BLaER1 treated with 17β-estradiol and CSF1 and Interleukin-3, amounts not matched to agents 10 nM and 100 nM (cell line): ENCODE results near the gene COX17.
A peak's percentile ranks its signal among the peaks of the same experiment; 100 is the strongest.

ENCODE experiments used
- H3K27ac ChIP-seq, 11 experiments: shearing (Covaris generic); formaldehyde crosslinking; 2 replicates each; pipeline ENCODE4 v1.8.1; 2022
- H3K27me3 ChIP-seq, 11 experiments: shearing (Covaris generic); formaldehyde crosslinking; 2 replicates each; pipeline ENCODE4 v1.8.1; 2022
- H3K36me3 ChIP-seq, 11 experiments: shearing (Covaris generic); formaldehyde crosslinking; 2 replicates each; pipeline ENCODE4 v1.8.1; 2022
- H3K4me1 ChIP-seq, 10 experiments: shearing (Covaris generic); formaldehyde crosslinking; 2 replicates each; pipeline ENCODE4 v1.8.1; 2022
- H3K4me2 ChIP-seq, 11 experiments: shearing (Covaris generic); formaldehyde crosslinking; 2 replicates each; pipeline ENCODE4 v1.8.1; 2022
- H3K4me3 ChIP-seq, 10 experiments: shearing (Covaris generic); formaldehyde crosslinking; 2 replicates each; pipeline ENCODE4 v1.8.1; 2022
- H3K9ac ChIP-seq, 11 experiments: shearing (Covaris generic); formaldehyde crosslinking; 2 replicates each; pipeline ENCODE4 v1.8.1; 2022
- H3K9me3 ChIP-seq, 11 experiments: shearing (Covaris generic); formaldehyde crosslinking; replicated peaks in 1 of 11; 2 replicates each; pipeline ENCODE4 v1.8.1; 2022
- H4K20me1 ChIP-seq, 11 experiments: shearing (Covaris generic); formaldehyde crosslinking; 2 replicates each; pipeline ENCODE4 v1.8.1; 2022
- Cebpa-rat ChIP-seq, 11 experiments: shearing (Covaris generic); IDR thresholded peaks; 2 replicates each; pipeline ENCODE4 v1.8.1; 2022

COX17 gene

DNA sequence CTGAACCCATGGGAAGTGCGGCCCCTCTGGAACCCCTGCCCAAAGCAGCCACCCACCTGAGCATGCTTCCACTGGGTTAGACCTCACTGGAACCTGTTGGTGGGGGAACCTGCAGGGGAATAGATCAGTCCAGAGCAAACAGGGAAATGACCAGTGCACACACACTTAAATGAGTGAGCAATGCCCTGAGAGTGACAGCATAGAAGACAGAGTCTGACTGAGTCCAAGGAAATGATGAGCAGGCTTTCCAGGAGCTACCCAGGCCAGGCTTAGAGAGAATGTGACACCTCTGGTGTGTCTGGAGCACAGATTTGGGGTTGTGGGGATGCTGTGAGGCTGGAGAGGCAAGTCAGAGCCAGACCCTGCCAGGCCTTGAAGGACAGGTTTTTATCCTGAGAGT, 51.0 kb downstream of the COX17 start:
- no peaks in the 10 kb centered on the region for H3K27me3 ChIP-seq
- H3K4me3 ChIP-seq = no peak overlapping the region
- H3K9me3 ChIP-seq = no peaks in the 10 kb centered on the region
- TF ChIP-seq Cebpa-rat (IDR thresholded peaks at IDR 0.05) = no peak
- peaks cover 0 to 84% (median 7%) of the 10 kb centered on the region in 10 experiments; a peak in 11 of 20 replicates for H3K4me1 ChIP-seq
- H3K4me2 ChIP-seq = peak overlapping the region in 3 of 11 experiments; percentile 75 to 86 (median 80); a peak in 6 of 22 replicates
- peak overlapping the region in 2 of 11 experiments; percentile 74 to 76; a peak in 2 of 22 replicates for H3K27ac ChIP-seq
- H3K36me3 ChIP-seq = no peaks in the 10 kb centered on the region
- H4K20me1 ChIP-seq = no peaks in the 10 kb centered on the region
- no peak overlapping the region for H3K9ac ChIP-seq

DNA sequence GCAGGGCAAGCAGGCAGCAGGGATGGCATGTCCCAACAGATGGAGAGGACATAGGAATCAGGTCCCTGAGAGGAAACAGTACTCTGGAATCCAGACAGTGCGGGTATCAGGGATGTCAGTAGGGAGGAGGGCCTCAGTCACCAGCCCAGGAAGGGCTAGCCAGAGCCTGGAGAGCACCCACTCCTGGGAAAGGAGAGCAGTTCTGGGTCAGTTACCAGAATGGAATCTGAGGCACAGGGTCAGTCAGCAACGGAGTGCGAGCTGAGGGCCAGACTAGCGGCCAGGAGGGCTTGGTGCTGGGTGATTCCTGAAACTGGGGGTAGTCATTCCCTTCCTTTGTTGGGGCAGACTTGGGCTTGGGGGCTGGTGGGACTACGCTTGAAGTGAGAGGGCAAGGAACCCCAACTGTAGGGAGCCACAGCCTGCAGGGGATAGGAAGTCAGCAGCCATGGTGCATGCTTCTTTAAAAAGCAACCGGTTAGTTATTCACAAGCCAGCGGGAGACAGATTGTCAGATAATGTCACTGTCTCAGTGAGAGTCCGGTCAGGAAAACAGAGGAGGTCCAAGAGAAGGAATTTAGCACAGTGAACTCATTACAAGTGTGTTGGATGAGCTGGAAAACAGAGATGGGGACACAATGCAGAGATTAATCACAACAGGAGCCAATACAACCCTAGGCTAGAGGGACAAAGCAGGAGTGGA, 51.6 kb downstream of the COX17 start:
- no peak overlapping the region for H3K4me3 ChIP-seq
- H3K4me1 ChIP-seq = peaks cover 0 to 79% (median 4%) of the 10 kb centered on the region in 10 experiments; a peak in 11 of 20 replicates
- H3K9me3 ChIP-seq = no peaks in the 10 kb centered on the region
- H3K36me3 ChIP-seq = no peaks in the 10 kb centered on the region
- H4K20me1 ChIP-seq = no peaks in the 10 kb centered on the region
- H3K27me3 ChIP-seq = no peaks in the 10 kb centered on the region
- H3K27ac ChIP-seq = 0 out of 22 replicates have a peak overlapping the region, but pooled peaks of 1 of the 11 experiments have one; percentile 8
- TF ChIP-seq Cebpa-rat (IDR thresholded peaks at IDR 0.05) = no peak
- peak overlapping the region in 3 of 11 experiments; percentile 75 to 86 (median 80); a peak in 5 of 22 replicates for H3K4me2 ChIP-seq
- H3K9ac ChIP-seq = no peak overlapping the region

DNA sequence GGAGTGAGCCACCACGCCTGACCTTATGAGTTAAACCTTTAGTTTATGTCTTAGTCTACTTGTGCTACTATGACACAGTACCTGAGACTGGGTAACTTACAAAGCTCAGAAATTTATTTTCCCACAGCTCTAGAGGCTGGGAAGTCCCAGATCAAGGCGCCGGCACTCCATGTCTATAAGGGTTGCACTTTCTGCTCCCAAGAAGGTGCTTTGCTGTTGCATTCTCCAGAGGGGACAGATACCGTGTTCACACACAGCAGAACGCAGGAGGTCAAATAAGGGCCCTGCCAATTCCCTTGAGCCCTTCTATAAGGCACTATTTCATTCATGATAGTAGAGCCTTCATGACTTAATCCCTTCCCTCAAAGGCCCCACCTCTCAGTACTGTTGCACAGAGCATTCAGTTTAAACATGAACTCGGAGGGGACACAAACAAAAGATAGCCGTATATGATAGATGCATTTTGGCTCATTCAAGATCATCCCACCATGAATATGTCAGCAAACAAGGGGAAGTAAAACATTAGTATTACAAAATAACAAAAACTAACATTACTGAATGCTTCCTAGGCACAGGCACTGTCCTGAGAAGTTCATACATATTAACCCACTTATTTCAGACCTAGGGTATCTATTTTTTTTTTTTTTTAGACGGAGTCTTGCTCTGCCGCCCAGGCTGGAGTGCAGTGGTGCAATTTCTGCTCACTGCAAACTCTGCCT, 53.0 kb downstream of the COX17 start:
- H3K27me3 ChIP-seq = no peaks in the 10 kb centered on the region
- no peak overlapping the region for H3K27ac ChIP-seq
- no peaks in the 10 kb centered on the region for H3K36me3 ChIP-seq
- no peaks in the 10 kb centered on the region for H3K9me3 ChIP-seq
- no peaks in the 10 kb centered on the region for H4K20me1 ChIP-seq
- H3K4me2 ChIP-seq = peak overlapping the region in 1 of 11 experiments; percentile 4; a peak in 1 of 22 replicates
- no peak overlapping the region for H3K9ac ChIP-seq
- no peak overlapping the region for H3K4me3 ChIP-seq
- H3K4me1 ChIP-seq = peaks cover 0 to 64% (median 0%) of the 10 kb centered on the region in 10 experiments; a peak in 9 of 20 replicates
- TF ChIP-seq Cebpa-rat (IDR thresholded peaks at IDR 0.05) = no peak

DNA sequence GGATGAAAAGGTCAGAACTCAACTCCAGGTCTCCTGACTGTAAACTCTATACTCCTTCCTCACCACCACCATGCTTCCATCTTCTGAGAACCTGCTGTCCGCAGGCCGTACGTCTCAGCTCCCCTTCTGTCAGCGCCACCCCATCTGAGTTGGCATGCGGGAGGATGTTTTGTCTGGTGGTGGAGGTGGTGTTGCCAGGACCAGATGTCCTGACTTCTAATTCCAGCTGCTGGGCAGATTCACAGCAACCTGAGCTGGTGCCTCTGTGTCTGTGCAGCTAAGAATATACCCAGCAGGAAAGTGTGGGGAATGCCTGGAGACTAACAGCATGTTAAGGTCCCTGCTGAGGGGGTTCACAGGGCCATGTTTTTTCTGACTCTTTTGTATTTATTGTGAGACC, 56.3 kb downstream of the COX17 start:
- H4K20me1 ChIP-seq = no peaks in the 10 kb centered on the region
- H3K9ac ChIP-seq = no peak overlapping the region
- no peaks in the 10 kb centered on the region for H3K36me3 ChIP-seq
- no peak overlapping the region for H3K27ac ChIP-seq
- H3K4me2 ChIP-seq = no peak overlapping the region
- no peaks in the 10 kb centered on the region for H3K9me3 ChIP-seq
- no peak for TF ChIP-seq Cebpa-rat (IDR thresholded peaks at IDR 0.05)
- peaks cover 0 to 32% (median 0%) of the 10 kb centered on the region in 10 experiments; a peak in 4 of 20 replicates for H3K4me1 ChIP-seq
- H3K4me3 ChIP-seq = no peak overlapping the region
- H3K27me3 ChIP-seq = no peaks in the 10 kb centered on the region
